ENCODE data around the gene ADSS1.
A peak's percentile ranks its signal among the peaks of the same experiment; 100 is the strongest.

Gene ADSS1

DNA sequence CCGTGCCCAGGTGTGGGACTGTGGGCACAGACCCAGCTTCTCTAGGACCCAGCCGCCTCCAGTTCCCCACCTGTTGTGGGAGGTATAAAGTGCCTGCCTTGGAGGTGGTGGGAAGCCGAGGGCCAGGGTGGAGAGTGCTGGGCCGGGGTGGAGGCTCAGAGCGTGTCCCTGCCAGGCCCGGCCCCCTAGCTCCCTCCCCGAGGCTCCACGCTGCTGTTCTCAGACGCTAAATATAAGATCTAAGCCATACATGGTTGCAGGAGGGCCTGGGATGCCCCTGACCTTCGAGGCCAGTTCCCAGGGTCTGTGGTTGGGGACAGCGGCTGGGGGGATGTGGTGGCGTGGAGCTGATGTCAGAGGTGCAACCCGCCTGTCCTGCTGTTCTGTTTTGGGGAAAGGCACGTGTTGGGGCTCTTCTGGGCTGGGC is 23.8 kb upstream of the ADSS1 start:
- DNase-seq = no peak

DNA sequence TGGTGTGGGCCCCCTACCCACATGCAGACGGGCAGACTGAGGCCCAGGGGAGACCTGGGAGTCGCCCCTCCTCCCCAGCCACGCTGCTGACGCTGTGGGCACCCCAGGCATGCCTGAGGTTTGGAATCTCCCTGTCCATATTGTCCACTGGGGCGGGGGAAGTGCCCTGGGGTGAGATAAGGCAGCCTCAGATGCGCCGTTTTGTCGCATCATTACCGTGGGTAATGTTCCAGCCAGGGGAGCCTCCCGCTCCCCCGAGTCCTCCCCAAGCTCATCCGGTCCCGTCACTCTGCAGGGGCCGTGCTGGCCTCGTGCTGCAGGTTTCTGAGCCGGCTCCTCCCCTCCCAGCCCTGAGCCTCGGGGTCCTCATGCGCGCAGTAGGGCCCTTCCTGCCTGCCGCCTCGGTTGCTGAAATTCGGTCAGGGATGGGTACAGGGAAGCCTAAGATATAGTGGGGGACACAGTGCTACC is 23.2 kb upstream of the ADSS1 start:
- no peak for DNase-seq

DNA sequence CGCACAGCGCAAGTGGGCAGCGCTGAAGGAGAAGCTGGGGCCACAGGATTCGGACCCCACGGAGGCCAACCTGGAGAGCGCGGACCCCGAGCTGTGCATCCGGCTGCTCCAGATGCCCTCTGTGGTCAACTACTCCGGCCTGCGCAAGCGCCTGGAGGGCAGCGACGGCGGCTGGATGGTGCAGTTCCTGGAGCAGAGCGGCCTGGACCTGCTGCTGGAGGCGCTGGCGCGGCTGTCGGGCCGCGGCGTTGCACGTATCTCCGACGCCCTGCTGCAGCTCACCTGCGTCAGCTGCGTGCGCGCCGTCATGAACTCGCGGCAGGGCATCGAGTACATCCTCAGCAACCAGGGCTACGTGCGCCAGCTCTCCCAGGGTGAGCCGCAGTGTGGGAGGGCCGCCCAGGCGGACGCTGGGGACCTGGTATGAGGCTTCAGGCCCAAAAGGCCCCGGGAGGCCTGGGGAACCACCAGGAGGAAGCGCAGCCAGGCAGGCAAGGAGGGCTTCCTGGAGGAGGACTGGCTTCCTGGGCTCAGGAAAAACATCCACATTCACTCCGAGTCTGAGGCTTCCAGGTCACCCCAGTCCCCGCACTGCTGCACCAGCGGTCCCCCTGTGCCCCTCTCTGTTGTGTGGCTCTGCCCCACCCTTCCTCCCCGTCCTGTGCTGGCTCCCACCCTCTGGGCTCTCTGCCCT is 22.5 kb upstream of the ADSS1 start:
- DNase-seq = no peak

DNA sequence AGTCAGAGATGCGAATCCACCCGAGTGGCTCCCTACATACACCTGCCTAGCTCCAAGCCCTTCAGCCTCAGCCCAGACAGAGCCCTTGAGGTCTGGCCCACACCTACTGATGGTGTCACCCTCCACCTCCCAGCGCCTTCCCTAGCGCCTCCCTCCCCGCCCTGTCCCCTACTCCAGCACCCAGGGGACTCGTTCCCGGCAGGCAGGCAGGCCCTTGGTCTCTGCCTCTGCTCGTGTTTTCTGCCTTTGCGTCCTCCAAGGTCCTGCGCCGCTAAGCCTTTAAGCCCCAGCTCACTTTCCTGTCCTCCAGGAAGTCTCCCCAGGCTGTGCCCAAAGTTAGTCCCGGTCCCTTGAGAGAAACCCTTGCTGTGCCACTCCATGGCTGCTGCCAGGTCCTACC is 21.9 kb upstream of the ADSS1 start:
- DNase-seq = no peak

DNA sequence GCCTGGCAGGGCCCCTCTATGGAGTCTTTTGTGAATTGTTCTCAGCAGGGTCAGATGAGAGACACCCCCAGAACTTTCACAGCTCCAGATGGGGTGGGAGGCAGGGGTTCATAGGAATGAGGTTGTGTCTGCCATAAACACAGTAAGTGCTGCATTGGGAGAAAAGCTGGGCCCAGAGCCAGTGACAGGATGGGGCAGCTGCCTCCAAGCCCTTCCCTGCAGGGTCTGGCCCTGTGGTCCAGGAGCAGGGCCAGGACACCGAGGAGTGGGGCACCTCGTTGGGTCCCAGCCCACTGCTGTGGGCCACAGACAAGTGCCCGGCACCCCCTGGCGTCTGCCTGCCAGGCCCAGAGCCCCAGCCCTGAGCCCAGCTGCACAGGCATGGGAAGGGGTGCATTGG is 21.4 kb upstream of the ADSS1 start:
- DNase-seq = no peak

DNA sequence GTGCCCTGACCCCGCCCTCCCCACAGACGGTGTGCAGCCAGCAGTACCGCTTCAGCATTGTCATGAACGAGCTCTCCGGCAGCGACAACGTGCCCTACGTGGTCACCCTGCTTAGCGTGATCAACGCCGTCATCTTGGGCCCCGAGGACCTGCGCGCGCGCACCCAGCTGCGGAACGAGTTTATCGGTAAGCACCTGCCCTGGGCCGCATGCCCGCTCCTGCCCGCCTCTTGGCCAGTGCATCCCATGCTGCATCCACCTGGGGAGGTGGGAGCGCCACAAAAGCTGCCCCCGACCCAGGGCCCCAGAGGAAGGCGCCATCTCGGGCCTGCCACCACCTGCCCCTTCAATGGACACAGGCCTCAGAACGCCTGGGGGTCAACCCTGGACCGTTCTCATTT is 20.8 kb upstream of the ADSS1 start:
- no peak for DNase-seq

DNA sequence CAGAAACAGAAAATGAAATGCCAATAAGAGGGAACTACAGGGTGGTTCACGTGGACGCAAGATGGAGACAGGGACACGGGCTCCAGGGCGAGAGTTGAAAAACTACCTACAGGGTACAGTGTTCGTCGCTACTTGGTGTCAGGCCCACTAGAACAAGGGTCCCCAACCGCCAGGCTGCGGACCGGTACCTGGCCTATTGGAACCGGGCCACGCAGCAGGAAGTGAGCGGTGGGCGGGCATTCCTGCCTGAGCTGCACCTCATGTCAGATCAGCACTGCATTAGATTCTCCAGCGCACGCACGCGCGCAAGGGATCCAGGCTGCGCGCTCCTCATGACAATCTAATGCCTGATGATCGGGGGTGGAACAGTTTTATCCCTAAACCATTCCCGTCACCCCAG is 19.8 kb upstream of the ADSS1 start:
- no peak for DNase-seq

DNA sequence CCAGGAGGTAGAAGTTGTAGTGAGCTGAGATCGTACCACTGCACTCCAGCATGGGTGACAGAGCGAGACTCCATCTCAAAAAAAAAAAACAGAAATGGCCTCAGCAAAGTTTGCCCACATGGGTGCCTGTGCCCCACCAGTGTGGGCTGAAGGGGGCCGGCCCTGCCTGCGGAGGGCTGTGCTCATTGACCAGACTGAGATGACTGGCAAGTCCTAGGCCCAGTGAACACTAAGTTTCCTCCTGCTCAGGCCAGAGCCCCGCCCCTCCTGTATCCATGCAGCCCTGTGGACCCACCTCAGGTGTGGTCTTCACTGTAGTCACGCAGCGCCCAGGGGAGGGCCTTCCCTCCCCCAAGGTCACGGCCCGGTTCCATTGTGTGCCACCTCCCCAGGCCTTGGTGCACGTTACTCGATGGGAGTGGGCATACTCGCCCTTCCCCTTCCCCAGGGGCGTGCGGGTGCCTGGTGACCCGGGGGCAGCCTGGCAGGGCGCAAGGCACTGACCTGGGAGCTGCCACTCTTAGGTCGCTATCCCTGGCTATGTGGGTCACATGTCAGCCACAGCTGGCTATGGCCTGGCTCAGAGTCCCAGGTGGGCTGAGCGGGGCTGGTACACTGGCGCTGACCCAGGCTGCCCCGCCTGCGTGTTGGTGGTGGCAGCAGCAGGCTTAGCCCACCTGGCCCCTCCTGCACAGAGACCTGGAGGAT is 18.5 kb upstream of the ADSS1 start:
- no peak for DNase-seq

DNA sequence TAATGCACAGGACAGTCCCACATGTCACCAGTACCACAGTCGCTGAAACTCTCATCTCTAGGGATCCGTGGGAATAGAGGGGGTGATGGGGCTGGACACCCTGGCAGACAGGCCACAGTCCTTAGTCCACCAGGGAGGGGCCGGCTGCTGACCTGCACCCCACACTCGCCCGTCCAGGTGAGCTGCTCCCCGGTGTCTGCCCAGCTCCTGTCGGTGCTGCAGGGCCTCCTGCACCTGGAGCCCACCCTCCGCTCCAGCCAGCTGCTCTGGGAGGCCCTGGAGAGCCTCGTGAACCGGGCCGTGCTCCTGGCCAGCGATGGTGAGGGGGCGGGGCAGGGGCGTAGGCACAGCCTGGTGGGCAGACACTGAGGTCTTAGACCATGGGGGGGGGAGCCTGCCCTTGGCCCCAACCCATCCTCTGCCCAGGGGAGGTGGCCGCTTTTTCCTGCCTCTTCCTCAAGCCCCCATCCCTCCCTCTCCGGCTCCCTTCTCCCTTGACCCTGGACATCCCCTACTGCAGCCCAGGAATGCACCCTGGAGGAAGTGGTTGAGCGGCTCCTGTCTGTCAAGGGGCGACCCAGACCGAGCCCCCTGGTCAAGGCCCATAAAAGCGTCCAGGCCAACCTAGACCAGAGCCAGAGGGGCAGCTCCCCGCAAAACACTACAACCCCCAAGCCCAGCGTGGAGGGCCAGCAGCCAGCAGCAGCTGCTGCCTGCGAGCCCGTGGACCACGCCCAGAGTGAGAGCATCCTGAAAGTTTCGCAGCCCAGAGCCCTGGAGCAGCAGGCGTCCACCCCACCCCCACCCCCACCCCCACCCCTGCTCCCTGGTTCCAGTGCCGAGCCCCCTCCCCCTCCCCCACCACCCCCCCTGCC is 17.1 kb upstream of the ADSS1 start:
- DNase-seq = no peak

DNA sequence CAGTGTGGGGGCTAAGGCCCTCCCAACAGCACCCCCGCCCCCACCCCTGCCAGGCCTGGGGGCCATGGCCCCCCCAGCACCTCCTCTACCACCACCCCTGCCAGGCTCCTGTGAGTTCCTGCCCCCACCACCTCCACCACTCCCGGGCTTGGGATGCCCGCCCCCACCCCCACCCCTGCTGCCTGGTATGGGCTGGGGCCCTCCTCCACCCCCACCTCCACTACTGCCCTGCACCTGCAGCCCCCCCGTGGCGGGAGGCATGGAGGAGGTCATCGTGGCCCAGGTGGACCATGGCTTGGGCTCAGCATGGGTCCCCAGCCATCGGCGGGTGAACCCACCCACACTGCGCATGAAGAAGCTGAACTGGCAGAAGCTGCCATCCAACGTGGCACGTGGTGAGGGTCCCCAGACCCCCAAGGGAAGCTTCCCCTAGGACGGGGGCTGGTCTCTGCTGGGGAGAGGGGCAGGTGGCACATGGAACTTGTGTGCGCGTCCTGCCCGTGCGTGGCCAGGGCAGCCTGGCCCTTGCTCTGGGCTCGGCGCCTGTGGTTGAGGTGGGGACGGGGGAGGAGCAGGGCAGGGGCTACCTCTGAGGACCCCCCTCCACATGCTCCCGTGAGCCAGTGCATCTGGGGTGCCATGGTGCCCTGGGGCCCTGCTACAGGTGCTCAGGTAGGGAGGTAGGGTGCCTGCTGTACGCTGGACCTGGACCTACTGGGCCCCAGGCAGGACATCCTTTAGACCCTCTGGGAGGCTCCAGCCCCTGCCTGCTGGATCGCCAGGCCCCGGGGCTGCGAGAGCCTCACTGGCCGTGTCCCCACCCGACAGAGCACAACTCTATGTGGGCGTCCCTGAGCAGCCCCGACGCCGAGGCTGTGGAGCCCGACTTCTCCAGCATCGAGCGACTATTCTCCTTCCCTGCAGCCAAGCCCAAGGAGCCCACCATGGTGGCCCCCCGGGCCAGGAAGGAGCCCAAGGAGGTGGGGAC is 16.1 kb upstream of the ADSS1 start:
- no peak for DNase-seq

DNA sequence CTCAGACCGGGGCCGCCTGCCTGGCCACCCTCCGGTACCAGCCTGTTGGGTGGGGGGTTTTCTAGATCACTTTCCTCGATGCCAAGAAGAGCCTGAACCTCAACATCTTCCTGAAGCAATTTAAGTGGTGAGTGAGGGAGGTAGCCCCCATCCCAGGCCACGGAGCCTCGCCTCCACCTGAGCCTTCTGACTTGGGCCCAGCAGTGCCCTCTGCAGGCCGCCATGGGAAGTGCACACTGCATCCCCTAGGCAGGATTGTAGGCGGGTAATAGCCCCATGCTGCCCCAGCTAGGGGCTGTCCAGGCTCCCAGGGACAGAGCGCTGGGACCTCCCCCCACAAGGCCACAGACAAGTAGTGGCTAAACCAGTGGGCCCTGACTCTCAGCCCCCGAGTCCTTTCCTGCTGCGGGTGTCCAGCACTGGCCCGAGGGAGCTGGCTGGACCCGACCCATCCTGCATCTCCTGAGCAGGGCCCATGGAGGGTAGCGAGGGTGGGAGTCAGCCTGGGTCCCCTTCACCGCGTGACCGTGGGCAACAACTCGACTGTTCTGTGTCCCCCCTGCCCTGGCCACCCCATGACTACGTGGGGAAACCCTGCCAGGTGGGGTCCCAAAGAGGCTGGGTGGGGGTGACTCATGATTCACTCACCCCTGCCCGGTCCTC is 15.3 kb upstream of the ADSS1 start:
- peak; percentile 79 for DNase-seq

DNA sequence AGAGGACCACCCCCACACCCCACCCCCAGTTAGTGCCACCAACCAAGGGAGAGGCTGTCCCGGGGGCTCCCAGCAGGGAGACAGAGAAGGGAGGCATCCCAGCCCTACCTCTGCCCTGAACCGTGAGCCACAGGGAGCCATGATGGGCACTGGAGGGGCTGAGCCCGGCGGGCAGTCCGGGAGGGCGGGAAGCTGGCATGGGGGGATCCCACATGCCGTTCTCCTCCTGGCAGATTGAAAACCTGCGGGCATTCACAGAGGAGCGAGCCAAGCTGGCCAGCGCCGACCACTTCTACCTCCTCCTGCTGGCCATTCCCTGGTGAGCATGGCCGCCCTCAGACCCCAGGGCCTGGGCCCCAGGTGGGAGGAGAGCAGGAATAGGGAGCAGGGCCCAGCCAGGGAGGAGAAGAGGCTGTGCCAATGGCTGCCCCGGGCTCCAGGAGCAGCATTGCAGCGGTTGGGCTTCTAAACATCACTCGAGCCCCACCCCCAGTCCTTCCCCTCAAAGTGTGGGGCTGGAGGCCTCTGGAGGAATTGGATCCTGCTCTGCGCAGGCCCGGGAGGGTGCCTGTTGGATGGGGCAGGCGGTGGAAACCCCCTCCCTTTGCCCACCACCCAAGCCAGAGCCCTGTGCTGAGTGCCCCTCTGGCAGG is 14.5 kb upstream of the ADSS1 start:
- DNase-seq = no peak

DNA sequence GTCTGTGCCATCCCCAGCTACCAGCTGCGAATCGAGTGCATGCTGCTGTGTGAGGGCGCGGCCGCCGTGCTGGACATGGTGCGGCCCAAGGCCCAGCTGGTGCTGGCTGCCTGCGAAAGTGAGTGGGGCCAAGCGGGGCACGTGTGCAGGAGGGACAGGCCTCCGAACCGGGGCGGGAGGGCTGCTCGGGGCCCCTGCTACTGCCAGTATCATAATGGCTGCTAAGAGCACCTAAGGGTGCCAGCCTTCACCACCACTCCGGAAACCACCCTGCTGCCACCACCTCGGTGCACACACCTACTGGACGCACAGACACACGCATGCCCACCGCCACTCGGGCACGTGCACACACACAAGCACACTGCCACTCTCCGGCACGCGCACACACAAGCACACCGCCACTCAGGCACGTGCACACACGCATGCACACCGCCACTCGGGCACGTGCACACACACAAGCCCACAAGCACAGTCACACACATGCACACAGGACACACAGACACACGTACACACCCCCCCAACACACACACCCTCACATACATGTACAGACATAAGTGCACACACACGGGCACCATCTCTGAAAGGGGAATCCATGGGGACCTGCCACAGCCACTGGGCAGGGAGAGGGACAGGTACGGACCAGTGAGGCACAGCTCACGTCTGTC is 13.8 kb upstream of the ADSS1 start:
- DNase-seq = no peak

DNA sequence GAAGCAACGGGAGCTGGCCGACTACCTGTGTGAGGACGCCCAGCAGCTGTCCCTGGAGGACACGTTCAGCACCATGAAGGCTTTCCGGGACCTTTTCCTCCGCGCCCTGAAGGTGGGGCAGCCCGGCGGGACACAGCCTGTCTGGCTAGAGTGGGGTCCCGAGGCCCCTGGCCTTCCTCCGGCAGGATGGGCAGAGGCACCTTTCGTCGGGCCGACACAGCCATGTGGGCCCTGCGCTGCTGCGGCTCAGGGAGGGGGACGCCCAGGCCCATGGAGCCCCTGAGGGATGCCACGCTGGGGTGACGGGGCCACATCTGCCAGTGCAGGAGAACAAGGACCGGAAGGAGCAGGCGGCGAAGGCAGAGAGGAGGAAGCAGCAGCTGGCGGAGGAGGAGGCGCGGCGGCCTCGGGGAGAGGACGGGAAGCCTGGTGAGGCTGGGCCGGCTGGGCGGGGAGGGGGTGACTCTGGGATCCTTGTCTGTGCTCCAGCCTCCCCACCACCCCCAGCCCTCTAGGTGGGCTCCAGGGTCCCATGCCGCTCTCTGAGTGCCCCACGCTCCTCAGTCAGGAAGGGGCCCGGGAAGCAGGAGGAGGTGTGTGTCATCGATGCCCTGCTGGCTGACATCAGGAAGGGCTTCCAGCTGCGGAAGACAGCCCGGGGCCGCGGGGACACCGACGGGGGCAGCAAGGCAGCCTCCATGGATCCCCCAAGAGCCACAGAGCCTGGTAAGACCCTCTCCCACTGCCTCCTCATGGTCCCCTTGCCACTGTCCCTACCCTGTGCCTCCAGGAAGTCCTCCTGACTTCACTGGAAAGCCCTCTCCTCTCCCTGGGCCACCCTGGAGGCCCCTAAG is 10.9 kb upstream of the ADSS1 start:
- no peak for DNase-seq

DNA sequence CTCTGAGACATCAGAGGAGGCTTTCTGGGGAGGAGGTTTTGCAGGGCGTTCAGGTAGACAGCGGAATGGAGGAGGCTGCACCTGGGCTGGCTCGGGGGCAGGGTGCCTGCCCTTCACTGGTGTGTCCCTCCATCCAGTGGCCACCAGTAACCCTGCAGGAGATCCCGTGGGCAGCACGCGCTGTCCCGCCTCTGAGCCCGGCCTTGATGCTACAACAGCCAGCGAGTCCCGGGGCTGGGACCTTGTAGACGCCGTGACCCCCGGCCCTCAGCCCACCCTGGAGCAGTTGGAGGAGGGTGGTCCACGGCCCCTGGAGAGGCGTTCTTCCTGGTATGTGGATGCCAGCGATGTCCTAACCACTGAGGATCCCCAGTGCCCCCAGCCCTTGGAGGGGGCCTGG is 10.0 kb upstream of the ADSS1 start:
- DNase-seq = no peak

DNA sequence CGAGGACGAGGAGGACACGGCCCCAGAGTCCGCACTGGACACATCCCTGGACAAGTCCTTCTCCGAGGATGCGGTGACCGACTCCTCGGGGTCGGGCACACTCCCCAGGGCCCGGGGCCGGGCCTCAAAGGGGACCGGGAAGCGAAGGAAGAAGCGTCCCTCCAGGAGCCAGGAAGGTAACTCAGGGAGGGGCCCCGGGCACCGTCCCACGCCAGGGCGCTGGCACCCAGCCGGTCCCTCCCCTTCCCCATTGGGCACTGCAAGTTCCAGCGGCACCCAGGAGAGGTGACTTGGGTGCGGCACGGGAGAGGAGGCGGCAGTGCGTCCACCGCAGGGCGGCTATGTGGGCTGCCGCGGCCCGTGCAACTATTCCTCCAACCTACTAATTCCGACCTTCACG is 9.3 kb upstream of the ADSS1 start:
- DNase-seq = no peak

DNA sequence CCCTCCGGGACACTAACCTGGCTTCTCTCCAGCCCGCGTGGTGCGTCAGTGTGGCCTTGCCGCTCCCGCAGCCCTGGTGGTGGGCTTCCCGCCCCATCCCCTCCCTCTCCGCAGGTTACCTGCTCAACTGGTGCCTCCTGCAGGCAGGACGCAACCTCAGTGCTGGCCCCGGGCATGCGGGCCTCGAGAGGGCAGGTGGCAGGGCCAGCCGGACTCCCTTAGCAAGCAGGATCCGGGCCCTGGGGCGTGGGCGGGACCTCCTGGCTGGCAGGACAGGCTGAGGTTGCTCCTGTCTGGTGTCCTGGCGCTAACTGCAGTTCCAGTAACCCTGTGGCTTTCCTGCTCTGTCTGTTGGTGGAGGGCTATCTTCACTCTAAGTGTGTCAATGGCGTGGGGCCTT is 8.6 kb upstream of the ADSS1 start:
- DNase-seq = no peak

DNA sequence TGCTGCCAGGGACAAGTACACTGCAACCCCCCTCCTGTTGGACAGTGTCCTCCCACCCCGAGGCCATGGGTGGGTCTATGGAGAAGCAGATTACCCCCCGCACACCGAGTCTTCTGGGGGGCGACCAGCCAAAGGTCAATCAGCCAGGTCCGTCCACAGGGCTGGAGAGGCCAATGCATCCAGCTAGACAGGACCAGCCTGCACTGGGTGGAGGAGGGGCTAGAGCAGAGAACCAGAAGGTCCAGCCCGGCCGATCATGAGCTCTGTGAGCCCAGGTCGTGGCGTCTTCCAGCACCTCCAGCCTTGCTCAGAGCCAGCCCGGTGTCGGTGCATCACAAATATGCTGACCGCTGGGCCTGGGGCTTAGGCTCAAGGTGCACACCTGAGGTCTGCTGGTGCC is 8.2 kb upstream of the ADSS1 start:
- DNase-seq = no peak

DNA sequence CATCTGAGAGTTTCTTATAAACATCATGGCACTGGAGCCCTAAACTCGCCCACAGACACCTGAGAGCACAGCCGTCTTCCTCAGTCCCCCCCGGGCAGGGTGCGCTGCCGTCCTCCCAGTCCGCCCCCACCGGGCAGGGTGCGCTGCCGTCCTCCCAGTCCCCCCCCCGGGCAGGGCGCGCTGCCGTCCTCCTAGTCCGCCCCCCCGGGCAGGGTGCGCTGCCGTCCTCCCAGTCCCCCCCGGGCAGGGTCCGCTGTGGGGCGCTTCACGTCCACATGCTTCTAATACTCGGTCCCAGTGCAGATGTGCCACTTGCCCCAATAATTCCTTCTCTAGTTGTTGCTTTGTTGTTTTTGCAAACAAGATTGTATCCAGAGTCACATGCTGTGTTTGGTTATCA is 6.9 kb upstream of the ADSS1 start:
- DNase-seq = no peak

DNA sequence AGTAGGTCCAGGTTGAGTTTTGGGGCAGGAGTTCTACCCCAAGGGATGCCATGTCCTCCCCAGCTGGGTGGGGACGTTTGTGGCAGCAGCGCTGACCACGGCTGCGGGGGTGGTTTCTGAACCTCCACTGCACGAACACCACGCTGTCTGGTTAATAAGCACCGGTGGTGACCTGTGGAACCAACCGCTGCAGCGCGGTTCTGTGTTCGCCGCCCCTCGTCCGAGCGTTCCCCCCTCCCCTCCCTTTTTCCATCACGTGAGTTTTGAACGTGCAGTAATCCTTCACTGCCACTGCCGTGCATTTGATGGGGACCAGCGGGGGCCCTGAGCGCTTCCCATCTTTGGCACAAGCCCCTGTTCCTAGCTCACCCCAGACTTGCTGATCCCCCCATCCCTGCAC is 6.4 kb upstream of the ADSS1 start:
- DNase-seq = no peak
